ENCODE measurements around the gene VPS9D1. TPM values are rescaled to one million over a fixed set of nuclear protein-coding genes. Genes with fewer than 3 reads are reported as not detected.
"Not testable (repeated sequence)": the region's sequence is repeated elsewhere in the genome, so short reads cannot be mapped to it uniquely, and the experiment has no call there.

Gene VPS9D1
- total RNA-seq, 4 donors from 2014 or later: 5.8 to 9.5 (median 7.8) TPM

GRCh38 chr16:89696670-89697128 lies 24.0 kb downstream of the VPS9D1 start:
- ATAC-seq (ENCODE audit: low FRiP score): no peak
- no peak for DNase-seq (ENCODE audit: low spot score)
- TF ChIP-seq CTCF (IDR thresholded peaks at IDR 0.05): no peak

DNA sequence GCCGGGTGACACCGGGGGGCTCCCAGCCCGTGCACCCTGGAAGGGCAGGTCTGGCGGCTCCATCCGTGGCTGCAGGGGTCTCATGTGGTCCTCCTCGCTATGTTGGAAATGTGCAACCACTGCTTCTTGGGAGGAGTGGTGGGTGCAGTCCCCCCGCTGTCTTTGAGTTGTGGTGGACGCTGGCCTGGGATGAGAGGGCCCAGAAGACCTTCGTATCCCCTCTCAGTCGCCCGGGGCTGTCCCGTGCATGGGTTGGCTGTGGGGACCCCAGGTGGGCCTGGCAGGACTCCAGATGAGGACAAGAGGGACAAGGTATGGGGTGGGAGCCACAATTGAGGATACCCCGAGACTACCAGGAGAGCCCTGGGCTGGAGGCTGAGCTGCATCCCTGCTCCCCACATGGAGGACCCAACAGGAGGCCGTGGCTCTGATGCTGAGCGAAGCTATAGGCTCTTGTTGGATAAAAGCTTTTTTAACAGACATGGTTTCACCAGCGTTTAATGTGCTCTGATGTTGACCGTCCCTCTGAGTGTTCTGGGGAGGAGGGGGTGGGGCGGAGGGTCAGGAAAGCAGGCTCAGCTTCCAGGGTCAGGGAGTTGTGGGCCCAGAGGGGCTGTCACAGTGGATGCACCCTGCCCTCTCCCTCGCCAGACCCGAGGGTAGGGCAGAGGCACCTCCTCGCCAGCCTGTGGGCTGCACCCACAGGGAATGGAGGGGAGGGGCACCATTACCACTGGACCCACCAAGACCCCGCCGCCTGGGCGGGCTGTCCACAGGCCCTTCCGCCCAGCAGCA lies 24.6 kb downstream of the VPS9D1 start:
- no peak for TF ChIP-seq CTCF (IDR thresholded peaks at IDR 0.05)
- ATAC-seq (ENCODE audit: low FRiP score): no peak
- no peak for DNase-seq (ENCODE audit: low spot score)

- no peak for ATAC-seq (ENCODE audit: low FRiP score)
- no peak for DNase-seq (ENCODE audit: low spot score)
- no peak for TF ChIP-seq CTCF (IDR thresholded peaks at IDR 0.05)
Measured at GRCh38 chr16:89695086-89695874, 25.4 kb downstream of the VPS9D1 start.

- ATAC-seq (ENCODE audit: low FRiP score); DNase-seq (ENCODE audit: low spot score): not testable (repeated sequence)
Measured at GRCh38 chr16:89694784-89695085, 26.0 kb downstream of the VPS9D1 start.

DNA sequence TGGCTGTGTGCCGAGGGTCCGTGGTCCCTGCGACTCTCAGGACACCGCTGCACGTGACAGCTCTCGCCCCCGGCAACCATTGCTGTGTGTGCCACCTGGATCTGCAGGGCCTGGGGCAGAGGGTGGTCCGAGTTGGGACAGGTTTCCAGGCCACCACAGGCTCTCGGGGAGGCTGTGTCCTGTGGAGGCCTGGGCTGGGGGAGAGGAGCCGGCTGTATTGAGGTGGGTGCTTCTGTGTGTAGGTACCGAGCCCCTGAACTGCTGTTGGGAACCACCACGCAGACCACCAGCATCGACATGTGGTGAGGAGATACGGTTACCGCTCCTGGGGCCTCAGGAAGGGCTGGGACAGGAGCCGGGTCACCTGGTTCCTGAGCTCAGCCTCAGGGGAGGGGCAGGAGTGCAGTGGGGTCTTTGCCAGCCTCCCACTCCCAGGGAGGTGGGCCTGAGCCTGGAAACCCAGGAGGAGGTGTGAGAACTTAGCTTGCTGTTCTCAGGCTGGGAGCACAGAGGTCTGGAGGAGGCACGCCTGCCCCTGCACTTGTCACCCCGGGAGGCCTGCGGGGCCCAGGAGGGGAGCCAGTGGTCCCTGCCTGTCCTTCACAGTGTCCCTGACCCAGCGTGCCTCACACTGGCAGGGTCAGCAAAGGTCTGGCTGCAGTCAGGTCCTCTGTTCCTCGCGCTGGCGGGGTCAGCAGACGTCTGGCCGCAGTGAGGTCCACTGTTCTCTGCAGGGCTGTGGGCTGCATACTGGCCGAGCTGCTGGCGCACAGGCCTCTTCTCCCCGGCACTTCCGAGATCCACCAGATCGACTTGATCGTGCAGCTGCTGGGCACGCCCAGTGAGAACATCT lies 26.5 kb downstream of the VPS9D1 start:
- DNase-seq (ENCODE audit: low spot score): no peak
- TF ChIP-seq CTCF (IDR thresholded peaks at IDR 0.05): no peak

GRCh38 chr16:89693289-89693731 lies 27.4 kb downstream of the VPS9D1 start:
- no peak for ATAC-seq (ENCODE audit: low FRiP score)
- DNase-seq (ENCODE audit: low spot score): no peak
- TF ChIP-seq CTCF (IDR thresholded peaks at IDR 0.05): no peak

More for the DNA sequence above, 26.5 kb downstream of the VPS9D1 start:
- no peak for ATAC-seq (ENCODE audit: low FRiP score)
